Measurements from ENCODE around the gene DSE. TPM values are rescaled to one million over a fixed set of nuclear protein-coding genes. Genes with fewer than 3 reads are reported as not detected.

The DSE gene
- polyA plus RNA-seq, 2 of the 4 experiments (the other 2 are of a cell fraction), result 20.2 to 22.7 TPM

DNA sequence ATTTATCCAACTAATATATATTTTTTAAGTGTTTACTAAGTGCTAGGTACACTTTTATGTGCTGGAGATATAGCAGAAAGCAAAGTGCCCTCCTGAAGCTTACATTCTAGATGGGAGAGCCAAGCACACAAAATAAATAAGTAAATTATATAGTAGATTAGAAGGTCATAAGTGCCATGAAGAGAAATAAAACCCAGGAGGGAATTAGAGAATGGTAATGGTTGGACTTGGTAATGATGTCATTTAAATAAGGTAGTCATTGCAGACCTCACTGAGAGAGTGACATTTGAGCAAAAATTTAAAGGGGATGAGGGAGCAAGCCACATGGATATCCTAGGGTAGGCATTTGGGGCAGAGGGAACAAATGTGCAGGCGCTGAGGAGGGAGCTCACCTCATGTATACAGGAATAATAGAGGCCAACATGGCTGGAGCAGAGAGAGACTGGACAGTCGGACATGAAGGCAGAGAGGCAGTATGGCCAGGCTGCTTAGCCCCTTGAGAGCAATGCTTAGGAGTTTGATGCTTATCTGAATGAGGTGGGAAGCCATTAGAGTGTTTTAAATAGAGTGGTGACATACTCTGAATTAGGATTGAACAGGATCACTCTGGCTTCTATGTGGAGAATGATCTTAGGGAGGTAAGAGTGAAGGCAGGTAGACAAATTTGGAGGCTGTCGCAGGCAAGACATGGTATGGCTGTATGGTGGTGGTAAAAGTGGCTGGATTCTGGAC, 14.1 kb downstream of the DSE start:
- Histone ChIP-seq H3K27ac (peak overlapping the region; percentile 24 to 76; a peak in 4 of 6 replicates), H3K4me2 (peak overlapping the region; percentile 65; the same call in 2 of the 3 replicates), H3K9me3 (no peaks in the 10 kb centered on the region), H3K4me3 (no peak overlapping the region), H3K4me1 (peaks cover 52% of the 10 kb centered on the region)
- 87% methylated on average over 3 of the region's 3 CpGs for WGBS (ENCODE audit: missing lambda C conversion rate)
- POLR2A ChIA-PET, result no interaction called here
- DNase-seq (ENCODE audit: low read depth in 1 of 2, low spot score in 1 of 2) (no peak), FAIRE-seq (no peak), ATAC-seq (no peak)
- TF ChIP-seq EHMT2 (IDR thresholded peaks at IDR 0.05; ENCODE audit: low read depth) (no peak), KDM5A (IDR thresholded peaks at IDR 0.05) (no peak), HOXA7 (CRISPR knock-in tag; IDR thresholded peaks at IDR 0.05) (no peak), GATA3 (IDR thresholded peaks at IDR 0.05; ENCODE audit: borderline replicate concordance) (no peak), EP300 (IDR thresholded peaks at IDR 0.05) (no peak), FOSL2 (IDR thresholded peaks at IDR 0.05) (no peak), FOSL2 (CRISPR knock-in tag; IDR thresholded peaks at IDR 0.05) (no peak)
- TF ChIP-seq, protein P1, sequence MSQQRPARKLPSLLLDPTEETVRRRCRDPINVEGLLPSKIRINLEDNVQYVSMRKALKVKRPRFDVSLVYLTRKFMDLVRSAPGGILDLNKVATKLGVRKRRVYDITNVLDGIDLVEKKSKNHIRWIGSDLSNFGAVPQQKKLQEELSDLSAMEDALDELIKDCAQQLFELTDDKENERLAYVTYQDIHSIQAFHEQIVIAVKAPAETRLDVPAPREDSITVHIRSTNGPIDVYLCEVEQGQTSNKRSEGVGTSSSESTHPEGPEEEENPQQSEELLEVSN (IDR thresholded peaks at IDR 0.05; ENCODE audit: borderline replicate concordance, low read depth), result no peak
- CTCF ChIA-PET, result no interaction called here

DNA sequence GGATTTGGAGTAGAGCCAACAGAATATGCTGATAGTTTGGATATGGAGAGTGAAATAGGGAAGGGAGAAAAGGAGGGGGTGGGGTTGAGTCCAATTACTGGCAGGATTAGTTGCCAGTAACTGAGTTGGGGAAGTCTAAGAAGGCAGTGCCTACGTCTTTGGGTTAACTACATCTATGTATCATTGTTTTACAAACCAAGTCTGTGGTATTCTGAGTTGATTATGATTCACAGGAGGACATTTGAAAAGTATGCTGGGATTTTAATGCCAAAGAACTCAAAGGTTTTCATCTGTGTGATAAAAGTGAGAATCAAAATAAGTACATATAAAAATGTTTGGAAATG, 14.7 kb downstream of the DSE start:
- H3K4me2 ChIP-seq, result peak overlapping the region; percentile 65

DNA sequence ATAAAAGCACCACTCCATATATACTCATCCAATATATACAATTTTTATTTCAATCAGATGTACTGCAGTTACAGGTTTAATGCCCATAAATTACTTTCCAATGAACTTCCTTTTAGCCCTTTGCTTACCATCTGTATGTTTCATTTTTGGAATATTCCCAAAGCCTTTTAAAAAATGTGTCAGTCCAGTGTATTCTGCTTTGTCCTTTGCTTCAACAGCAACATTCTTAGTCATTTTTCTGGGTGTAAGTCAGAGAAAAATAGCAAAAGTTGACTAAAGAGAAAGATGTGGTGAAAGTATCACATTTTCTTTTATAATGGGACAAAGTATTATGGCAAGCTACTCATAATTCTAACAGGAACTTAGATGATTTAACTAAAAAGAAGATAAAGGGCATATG, 15.2 kb downstream of the DSE start:
- ATAC-seq, result no peak
- TF ChIP-seq PHF8 (IDR thresholded peaks at IDR 0.05; ENCODE audit: borderline replicate concordance, low read depth), result no peak
- no peak for TF ChIP-seq HEYL (CRISPR knock-in tag; IDR thresholded peaks at IDR 0.05)
- TF ChIP-seq, protein P2, sequence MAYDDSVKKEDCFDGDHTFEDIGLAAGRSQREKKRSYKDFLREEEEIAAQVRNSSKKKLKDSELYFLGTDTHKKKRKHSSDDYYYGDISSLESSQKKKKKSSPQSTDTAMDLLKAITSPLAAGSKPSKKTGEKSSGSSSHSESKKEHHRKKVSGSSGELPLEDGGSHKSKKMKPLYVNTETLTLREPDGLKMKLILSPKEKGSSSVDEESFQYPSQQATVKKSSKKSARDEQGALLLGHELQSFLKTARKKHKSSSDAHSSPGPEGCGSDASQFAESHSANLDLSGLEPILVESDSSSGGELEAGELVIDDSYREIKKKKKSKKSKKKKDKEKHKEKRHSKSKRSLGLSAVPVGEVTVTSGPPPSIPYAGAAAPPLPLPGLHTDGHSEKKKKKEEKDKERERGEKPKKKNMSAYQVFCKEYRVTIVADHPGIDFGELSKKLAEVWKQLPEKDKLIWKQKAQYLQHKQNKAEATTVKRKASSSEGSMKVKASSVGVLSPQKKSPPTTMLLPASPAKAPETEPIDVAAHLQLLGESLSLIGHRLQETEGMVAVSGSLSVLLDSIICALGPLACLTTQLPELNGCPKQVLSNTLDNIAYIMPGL (CRISPR knock-in tag; IDR thresholded peaks at IDR 0.05; ENCODE audit: borderline replicate concordance), result no peak
- no peak for TF ChIP-seq MYC (IDR thresholded peaks at IDR 0.05; ENCODE audit: borderline replicate concordance, low read length)
- TF ChIP-seq EP300 (IDR thresholded peaks at IDR 0.05), result no peak
- TF ChIP-seq ZFP36 (IDR thresholded peaks at IDR 0.05; ENCODE audit: borderline replicate concordance, partially characterized antibody), result no peak
- TF ChIP-seq, protein P1 (IDR thresholded peaks at IDR 0.05; ENCODE audit: borderline replicate concordance, low read depth), result no peak
- ChIA-PET POLR2A (interaction anchor here (2.3 kb wide), 1 partner anchor 14 kb away, joined by 7 read pairs; no protein-coding TSS in a partner anchor), CTCF (no interaction called here)
- Histone ChIP-seq H3K27ac (peak overlapping the region; percentile 72 to 80; a peak in 5 of 6 replicates), H3K4me3 (no peak overlapping the region), H3K4me2 (peak overlapping the region; percentile 65), H3K4me1 (peaks cover 42% of the 10 kb centered on the region), H3K9me3 (no peaks in the 10 kb centered on the region)
- no peak for DNase-seq (ENCODE audit: low read depth in 1 of 2, low spot score in 1 of 2)
- no peak for FAIRE-seq

More for the DNA sequence above, 14.7 kb downstream of the DSE start:
- no peaks in the 10 kb centered on the region for H3K9me3 ChIP-seq
- TF ChIP-seq MAZ (IDR thresholded peaks at IDR 0.05; ENCODE audit: borderline replicate concordance, low read depth, low read length), result no peak
- TF ChIP-seq NPAS2 (CRISPR knock-in tag; IDR thresholded peaks at IDR 0.05; ENCODE audit: borderline replicate concordance), result no peak
- TF ChIP-seq, protein P3, sequence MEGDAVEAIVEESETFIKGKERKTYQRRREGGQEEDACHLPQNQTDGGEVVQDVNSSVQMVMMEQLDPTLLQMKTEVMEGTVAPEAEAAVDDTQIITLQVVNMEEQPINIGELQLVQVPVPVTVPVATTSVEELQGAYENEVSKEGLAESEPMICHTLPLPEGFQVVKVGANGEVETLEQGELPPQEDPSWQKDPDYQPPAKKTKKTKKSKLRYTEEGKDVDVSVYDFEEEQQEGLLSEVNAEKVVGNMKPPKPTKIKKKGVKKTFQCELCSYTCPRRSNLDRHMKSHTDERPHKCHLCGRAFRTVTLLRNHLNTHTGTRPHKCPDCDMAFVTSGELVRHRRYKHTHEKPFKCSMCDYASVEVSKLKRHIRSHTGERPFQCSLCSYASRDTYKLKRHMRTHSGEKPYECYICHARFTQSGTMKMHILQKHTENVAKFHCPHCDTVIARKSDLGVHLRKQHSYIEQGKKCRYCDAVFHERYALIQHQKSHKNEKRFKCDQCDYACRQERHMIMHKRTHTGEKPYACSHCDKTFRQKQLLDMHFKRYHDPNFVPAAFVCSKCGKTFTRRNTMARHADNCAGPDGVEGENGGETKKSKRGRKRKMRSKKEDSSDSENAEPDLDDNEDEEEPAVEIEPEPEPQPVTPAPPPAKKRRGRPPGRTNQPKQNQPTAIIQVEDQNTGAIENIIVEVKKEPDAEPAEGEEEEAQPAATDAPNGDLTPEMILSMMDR (IDR thresholded peaks at IDR 0.05), result no peak
- TF ChIP-seq SREBF2 (IDR thresholded peaks at IDR 0.05), result no peak
- no peak for TF ChIP-seq MYC (IDR thresholded peaks at IDR 0.05; ENCODE audit: borderline replicate concordance, low read length)
- 46% methylated on average over 1 of the region's 1 CpG for WGBS (ENCODE audit: missing lambda C conversion rate)
- peak overlapping the region; percentile 24 to 76; a peak in 4 of 6 replicates for H3K27ac ChIP-seq
- no peak overlapping the region for H3K4me3 ChIP-seq
- peaks cover 47% of the 10 kb centered on the region for H3K4me1 ChIP-seq
- no peak for DNase-seq (ENCODE audit: low read depth in 1 of 2, low spot score in 1 of 2)
- ATAC-seq, result peak in 1 of 2 experiments; percentile 35; a peak in 1 of 6 replicates
- POLR2A ChIA-PET, result interaction anchor here (2.3 kb wide), 1 partner anchor 14 kb away, joined by 7 read pairs; no protein-coding TSS in a partner anchor
- no peak for FAIRE-seq
- CTCF ChIA-PET, result no interaction called here
